ENCODE measurements around the gene PCDH9. TPM values are rescaled to one million over a fixed set of nuclear protein-coding genes. Genes with fewer than 3 reads are reported as not detected.

Gene PCDH9, protein sequence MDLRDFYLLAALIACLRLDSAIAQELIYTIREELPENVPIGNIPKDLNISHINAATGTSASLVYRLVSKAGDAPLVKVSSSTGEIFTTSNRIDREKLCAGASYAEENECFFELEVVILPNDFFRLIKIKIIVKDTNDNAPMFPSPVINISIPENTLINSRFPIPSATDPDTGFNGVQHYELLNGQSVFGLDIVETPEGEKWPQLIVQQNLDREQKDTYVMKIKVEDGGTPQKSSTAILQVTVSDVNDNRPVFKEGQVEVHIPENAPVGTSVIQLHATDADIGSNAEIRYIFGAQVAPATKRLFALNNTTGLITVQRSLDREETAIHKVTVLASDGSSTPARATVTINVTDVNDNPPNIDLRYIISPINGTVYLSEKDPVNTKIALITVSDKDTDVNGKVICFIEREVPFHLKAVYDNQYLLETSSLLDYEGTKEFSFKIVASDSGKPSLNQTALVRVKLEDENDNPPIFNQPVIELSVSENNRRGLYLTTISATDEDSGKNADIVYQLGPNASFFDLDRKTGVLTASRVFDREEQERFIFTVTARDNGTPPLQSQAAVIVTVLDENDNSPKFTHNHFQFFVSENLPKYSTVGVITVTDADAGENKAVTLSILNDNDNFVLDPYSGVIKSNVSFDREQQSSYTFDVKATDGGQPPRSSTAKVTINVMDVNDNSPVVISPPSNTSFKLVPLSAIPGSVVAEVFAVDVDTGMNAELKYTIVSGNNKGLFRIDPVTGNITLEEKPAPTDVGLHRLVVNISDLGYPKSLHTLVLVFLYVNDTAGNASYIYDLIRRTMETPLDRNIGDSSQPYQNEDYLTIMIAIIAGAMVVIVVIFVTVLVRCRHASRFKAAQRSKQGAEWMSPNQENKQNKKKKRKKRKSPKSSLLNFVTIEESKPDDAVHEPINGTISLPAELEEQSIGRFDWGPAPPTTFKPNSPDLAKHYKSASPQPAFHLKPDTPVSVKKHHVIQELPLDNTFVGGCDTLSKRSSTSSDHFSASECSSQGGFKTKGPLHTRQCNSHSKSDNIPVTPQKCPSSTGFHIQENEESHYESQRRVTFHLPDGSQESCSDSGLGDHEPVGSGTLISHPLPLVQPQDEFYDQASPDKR (N-terminal part only)
- 3.3 and 10.7 TPM in 2 replicates for total RNA-seq

GRCh38 chr13:67229481-67230403 is at the start of gene PCDH9:
PCDH9 (minus strand) TSS chr13:67230336; CDS start chr13:67228440, 1,896 bp downstream.

Small RNA genes within 50 kb of the gene (small RNA-seq; reads per million reads assigned to genes)
- not detected for gene RNU7-87P

All from vein endothelial cell (primary cell).